NT2/D1 (cell line): ENCODE data around the gene FMN2.

ENCODE experiments used
- DNase-seq: peaks from one replicate; pipeline ENCODE4 v3.0.0-alpha.2; 2011; ENCODE audit warnings: low read depth, low spot score
- H3K27me3 ChIP-seq: 2 replicates; pipeline ENCODE4 v1.6.0; 2011; ENCODE audit warnings: mild to moderate bottlenecking; ENCODE audit not compliant: insufficient read length, insufficient read depth
- H3K36me3 ChIP-seq: 2 replicates; pipeline ENCODE4 v1.6.1; 2011; ENCODE audit warnings: mild to moderate bottlenecking, low read length, mixed read lengths; ENCODE audit not compliant: insufficient read depth, insufficient read length
- H3K4me1 ChIP-seq: 2 replicates; pipeline ENCODE4 v1.5.1; 2011; ENCODE audit not compliant: insufficient read depth, insufficient read length
- H3K4me3 ChIP-seq: 2 replicates; pipeline ENCODE4 v1.5.1; 2011; ENCODE audit warnings: low read depth; ENCODE audit not compliant: insufficient read length
- H3K9ac ChIP-seq: 2 replicates; pipeline ENCODE4 v1.6.0; 2011; ENCODE audit warnings: low read depth; ENCODE audit not compliant: insufficient read length
- H3K9me3 ChIP-seq: 2 replicates; pipeline ENCODE4 v1.5.1; 2011; ENCODE audit warnings: mild to moderate bottlenecking, low read length; ENCODE audit not compliant: insufficient read depth
- SUZ12 ChIP-seq: IDR thresholded peaks from 2 replicates; pipeline ENCODE4 v1.6.1; 2011; ENCODE audit not compliant: insufficient read length, insufficient read depth; ENCODE audit errors: extremely low read depth
- YY1 ChIP-seq: IDR thresholded peaks from 2 replicates; pipeline ENCODE4 v1.6.1; 2011; ENCODE audit not compliant: insufficient read length, insufficient read depth
- ZNF274 ChIP-seq: IDR thresholded peaks from 2 replicates; pipeline ENCODE4 v1.6.1; 2011; ENCODE audit warnings: mild to moderate bottlenecking, low read depth, low read length

FMN2 gene

DNA sequence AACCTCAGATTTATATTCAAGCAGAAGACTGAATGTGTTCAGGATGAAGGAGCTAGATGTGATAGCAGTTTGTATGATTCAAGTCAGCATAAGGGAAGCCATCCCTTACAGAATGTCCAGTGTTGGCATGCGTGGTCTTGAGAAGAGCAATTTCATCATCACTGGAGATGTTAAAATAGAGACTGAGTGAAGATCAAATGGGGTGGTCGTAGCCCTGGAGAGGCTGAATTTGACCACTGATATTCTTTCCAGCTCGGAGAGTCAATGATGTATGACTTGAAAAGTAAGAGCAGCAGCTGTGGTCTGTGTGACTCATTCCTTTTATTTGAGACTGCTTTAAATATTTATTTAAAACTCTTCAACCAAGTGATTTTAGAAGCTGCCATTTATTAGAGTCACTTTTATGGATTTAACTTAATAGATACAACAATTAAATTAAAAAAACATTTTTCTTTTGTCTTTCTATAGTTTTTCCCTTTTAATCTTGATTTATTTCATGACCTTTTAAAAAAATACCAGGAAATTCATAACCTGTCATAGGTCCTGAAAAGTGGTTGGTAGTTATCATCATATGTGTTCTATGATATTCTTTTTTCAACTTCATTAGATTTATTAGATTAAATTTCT is 15.5 kb downstream of the FMN2 start:
- DNase-seq = no peak
- Histone ChIP-seq H3K27me3 (no peaks in the 10 kb centered on the region), H3K36me3 (no peaks in the 10 kb centered on the region), H3K9ac (no peak overlapping the region), H3K9me3 (no peaks in the 10 kb centered on the region), H3K4me1 (no peaks in the 10 kb centered on the region), H3K4me3 (no peak overlapping the region)
- no peak for TF ChIP-seq ZNF274
- TF ChIP-seq YY1 = no peak
- no peak for TF ChIP-seq SUZ12

DNA sequence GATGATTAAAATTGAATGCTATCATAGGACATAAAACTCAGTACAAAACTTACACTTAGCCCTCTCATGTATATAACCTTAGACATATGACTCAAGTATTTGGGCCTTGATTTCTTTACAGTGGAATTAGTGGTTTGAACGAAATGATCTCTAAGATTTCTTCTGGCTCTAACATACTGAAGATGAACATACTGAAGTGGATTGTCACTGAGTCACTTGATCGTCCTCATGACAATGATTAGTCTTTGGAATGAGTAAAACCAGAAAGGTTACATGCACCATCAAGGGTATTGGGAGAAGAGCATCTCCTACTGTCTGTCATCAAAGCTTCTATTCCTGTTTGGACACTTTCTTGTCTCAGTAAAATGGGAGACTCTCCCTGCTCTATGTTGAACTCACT is 17.4 kb downstream of the FMN2 start:
- no peak for TF ChIP-seq SUZ12
- no peak for TF ChIP-seq YY1
- no peak for TF ChIP-seq ZNF274
- Histone ChIP-seq H3K36me3 (no peaks in the 10 kb centered on the region), H3K4me3 (no peak overlapping the region), H3K9ac (no peak overlapping the region), H3K27me3 (no peaks in the 10 kb centered on the region), H3K4me1 (no peaks in the 10 kb centered on the region), H3K9me3 (no peaks in the 10 kb centered on the region)
- DNase-seq = no peak

DNA sequence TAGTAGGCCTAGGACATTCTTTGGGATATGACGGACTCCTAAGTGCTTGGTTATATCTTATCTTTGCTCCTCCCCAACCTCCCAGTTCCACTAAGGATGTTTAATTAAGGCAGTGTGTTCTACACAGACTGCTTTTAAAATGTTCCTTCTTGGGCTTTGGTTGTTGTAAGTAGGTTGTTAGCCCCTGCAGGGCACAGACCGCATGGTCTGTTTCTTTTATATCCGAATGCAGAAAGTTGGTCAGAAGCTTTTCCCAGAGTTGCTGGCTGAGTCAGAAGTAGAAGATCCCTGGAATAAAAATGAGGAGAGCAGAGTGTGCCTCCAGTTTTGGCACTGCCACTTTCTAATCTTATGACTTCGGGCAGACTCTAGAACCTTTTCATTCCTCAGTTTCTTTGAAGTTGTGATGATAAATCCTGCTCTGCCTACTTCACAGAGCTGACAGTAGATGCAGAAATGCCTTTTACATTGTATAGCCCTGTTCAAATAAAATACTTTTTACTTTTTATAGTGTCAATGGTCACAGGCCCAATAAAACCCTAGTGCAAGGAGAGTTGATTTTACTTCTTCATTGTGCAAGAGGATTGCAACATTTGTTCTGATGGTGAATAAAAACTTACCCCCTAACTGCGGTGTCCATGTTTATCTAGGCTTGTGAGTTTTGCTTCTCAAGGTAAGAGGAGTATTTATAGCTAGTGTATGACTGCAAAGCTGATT is 18.4 kb downstream of the FMN2 start:
- H3K27me3 ChIP-seq = no peaks in the 10 kb centered on the region
- H3K9me3 ChIP-seq = no peaks in the 10 kb centered on the region
- no peak overlapping the region for H3K9ac ChIP-seq
- no peak for TF ChIP-seq SUZ12
- TF ChIP-seq ZNF274 = no peak
- no peak for TF ChIP-seq YY1
- H3K4me1 ChIP-seq = no peaks in the 10 kb centered on the region
- no peak for DNase-seq
- no peak overlapping the region for H3K4me3 ChIP-seq
- H3K36me3 ChIP-seq = no peaks in the 10 kb centered on the region

GRCh38 chr1:240111558-240111957 is 19.9 kb downstream of the FMN2 start:
- no peaks in the 10 kb centered on the region for H3K27me3 ChIP-seq
- peaks cover 7% of the 10 kb centered on the region; the same call in 1 of the 2 replicates for H3K9me3 ChIP-seq
- H3K4me1 ChIP-seq = no peaks in the 10 kb centered on the region
- H3K36me3 ChIP-seq = no peaks in the 10 kb centered on the region
- no peak overlapping the region for H3K9ac ChIP-seq
- H3K4me3 ChIP-seq = no peak overlapping the region
- no peak for DNase-seq
- TF ChIP-seq SUZ12 (no peak), ZNF274 (no peak), YY1 (no peak)

- Histone ChIP-seq H3K27me3 (no peaks in the 10 kb centered on the region), H3K4me3 (no peak overlapping the region), H3K9ac (no peak overlapping the region), H3K9me3 (peaks cover 9% of the 10 kb centered on the region; the same call in 1 of the 2 replicates), H3K36me3 (no peaks in the 10 kb centered on the region), H3K4me1 (no peaks in the 10 kb centered on the region)
- DNase-seq = no peak
- TF ChIP-seq SUZ12 (no peak), ZNF274 (no peak), YY1 (no peak)
Measured at GRCh38 chr1:240114222-240114621, 22.5 kb downstream of the FMN2 start.

GRCh38 chr1:240115831-240116230 is 24.1 kb downstream of the FMN2 start:
- peaks cover 9% of the 10 kb centered on the region; the same call in 1 of the 2 replicates for H3K9me3 ChIP-seq
- no peak for DNase-seq
- no peaks in the 10 kb centered on the region for H3K27me3 ChIP-seq
- TF ChIP-seq YY1 (no peak), SUZ12 (no peak), ZNF274 (no peak)
- no peaks in the 10 kb centered on the region for H3K4me1 ChIP-seq
- no peak overlapping the region for H3K9ac ChIP-seq
- no peaks in the 10 kb centered on the region for H3K36me3 ChIP-seq
- H3K4me3 ChIP-seq = no peak overlapping the region
